Stimulated activated CD4-positive, alpha-beta T cell treated with anti-CD3 and anti-CD28 coated beads, Interleukin-1b, Interleukin-23, amount 100 ng/mL, for 48 hours (primary cell): ENCODE data around the gene MPZ.
"Not testable (repeated sequence)": the region's sequence is repeated elsewhere in the genome, so short reads cannot be mapped to it uniquely, and the experiment has no call there.

Experiments
- DNase-seq: peaks from one replicate; pipeline ENCODE4 v3.0.0-alpha.2; 2020

MPZ gene

GRCh38 chr1:161299347-161299746 lies 10.4 kb downstream of the MPZ start:
- DNase-seq = no peak

GRCh38 chr1:161298116-161298515 lies 11.7 kb downstream of the MPZ start:
- DNase-seq = no peak

DNA sequence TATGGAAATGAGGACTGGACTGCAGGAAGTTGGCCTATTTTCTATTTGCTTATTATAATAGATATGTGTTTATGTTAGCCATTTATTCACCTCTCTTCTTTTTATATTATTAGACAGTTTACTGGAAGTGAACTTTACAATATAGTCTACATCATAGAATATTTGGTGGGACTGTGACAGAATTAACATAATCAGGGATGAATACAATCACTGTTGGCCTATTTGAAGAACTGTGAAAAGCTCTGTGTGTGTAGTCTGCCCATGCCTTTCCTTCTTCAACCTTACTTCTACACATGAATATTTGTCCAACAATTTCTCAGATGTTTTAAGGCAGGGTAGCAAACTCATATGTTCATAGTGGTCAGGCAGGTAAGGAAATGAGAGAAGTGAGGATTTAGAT lies 12.4 kb downstream of the MPZ start:
- DNase-seq = no peak

DNA sequence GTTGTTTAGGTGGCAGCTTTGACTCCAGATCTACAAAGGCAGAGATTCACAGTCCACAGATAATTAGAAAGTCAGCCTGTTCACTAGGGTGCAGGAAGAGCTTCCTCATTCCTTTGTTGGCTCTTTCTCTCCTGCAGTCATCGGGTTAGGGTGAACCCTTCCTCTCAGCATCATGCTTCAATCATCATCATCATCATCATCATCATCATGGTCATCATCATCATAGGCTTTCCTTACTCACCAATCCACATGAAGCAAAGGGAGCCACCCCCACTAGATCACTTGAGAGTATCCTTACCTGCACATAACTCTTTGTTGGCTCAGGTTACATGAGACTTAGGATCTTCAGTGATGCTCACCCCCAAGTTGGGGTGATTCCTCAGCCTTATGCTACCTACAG lies 19.0 kb downstream of the MPZ start:
- no peak for DNase-seq

DNA sequence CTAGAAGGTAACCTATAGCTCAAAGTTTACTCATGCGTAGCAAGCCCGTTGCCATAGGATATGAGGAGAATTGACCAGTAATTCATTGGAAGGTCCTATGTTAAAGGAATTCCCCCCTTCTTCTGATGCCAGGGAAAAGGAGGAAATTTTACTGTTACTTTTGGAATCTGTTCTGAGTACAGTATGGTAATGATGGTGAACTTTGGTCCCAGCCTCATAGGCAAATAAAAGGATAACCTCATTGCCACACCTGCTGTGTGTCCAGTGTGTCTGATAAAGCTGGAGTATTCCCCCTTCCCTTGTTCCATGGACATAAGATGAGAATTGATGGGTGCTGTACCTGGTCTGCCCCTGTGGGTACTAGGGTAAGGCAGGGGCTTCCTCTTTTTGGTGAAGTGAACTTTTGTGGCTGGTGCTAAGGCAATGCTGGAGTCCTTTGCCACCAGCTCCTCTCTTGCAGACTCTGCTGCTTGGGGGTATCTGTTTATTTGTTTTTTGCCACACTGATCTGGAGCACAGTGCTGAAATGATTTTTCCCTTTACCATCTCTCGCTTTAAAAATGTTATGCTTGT lies 22.2 kb downstream of the MPZ start:
- DNase-seq = no peak

- DNase-seq = no peak
Measured at GRCh38 chr1:161285521-161285920, 24.2 kb downstream of the MPZ start.

GRCh38 chr1:161285113-161285512 lies 24.7 kb downstream of the MPZ start:
- no peak for DNase-seq

GRCh38 chr1:161282991-161283390 lies 26.8 kb downstream of the MPZ start:
- no peak for DNase-seq

GRCh38 chr1:161274874-161275273 lies 34.9 kb downstream of the MPZ start:
- no peak for DNase-seq

- no peak for DNase-seq
Measured at GRCh38 chr1:161273402-161273801, 36.4 kb downstream of the MPZ start.

- DNase-seq = no peak
Measured at GRCh38 chr1:161267321-161267720, 42.4 kb downstream of the MPZ start.

- no peak for DNase-seq
Measured at GRCh38 chr1:161266836-161267235, 42.9 kb downstream of the MPZ start.

DNA sequence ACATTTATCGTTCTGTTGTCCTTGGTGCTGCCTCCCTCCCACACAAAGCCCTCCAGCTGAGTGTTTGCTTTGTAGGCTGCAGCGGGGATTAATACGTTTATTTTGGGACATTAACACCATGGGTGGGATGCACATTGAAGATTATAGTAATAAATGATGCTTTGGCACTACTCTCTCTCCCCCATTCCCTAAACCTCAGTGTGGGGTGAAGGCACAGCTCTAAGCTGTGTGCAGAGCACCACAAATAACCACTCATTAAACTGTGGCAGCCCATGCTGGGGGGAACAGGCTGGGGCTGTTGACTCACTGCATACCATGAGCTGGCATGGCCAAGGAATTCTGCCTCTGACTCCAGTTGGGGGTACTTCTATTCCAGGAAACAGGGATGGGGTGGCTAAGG lies 43.6 kb downstream of the MPZ start:
- DNase-seq = no peak

- no peak for DNase-seq
Measured at GRCh38 chr1:161265305-161265704, 44.5 kb downstream of the MPZ start.

- DNase-seq = no peak
Measured at GRCh38 chr1:161261261-161262235, 48.2 kb downstream of the MPZ start.

GRCh38 chr1:161260376-161261260 lies 49.1 kb downstream of the MPZ start:
- DNase-seq = no peak

GRCh38 chr1:161259765-161260164 lies 50.0 kb downstream of the MPZ start:
- DNase-seq = no peak

- no peak for DNase-seq
Measured at GRCh38 chr1:161259345-161259702, 50.4 kb downstream of the MPZ start.

DNA sequence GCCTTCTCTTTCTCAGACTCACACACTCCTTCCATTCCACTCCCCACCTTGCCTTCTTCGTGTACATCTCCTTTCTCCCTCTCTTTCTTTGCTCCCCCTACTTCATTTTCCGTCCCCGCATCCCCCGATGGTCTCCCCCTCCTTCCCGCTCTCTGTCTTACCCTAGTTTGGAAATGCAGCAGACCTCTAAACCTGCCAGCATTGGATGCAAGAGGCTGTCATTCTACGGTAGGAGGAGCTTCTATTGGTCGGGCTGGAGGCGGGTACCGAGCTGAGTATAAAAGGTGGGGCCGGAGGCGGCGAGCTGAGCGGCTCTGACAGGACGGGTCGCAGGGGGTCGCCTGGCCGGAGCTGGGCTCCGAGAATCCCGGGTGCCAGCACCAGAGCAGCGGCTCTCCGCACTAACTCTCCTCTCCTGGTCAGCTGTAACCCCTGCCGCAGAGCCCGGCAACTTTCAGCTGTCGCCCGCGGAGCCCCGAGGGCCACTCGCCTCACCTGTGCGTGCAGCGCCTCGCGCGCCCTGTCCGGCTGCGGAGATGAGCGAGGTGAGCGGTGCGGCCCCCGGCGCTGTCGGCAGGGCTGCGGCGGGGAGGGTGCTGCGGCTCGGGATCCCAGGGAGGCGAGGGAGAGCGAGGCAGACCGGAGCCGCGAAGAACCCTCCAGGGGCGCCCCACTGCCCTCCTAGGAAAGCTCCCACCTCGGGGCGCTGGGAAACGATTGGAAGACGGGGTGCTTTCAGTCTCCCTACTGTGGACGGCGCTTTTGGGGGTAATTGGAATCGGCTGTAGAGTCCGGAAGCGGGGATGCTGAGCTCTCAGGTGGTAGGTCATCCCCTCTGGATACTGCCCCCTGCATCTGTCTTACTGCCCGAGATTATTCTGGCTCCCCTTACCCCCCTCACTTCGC lies 51.1 kb downstream of the MPZ start, which contains the start of gene PCP4L1:
TSS of gene PCP4L1 (plus strand) at position 307 of the 906 bp plus-strand sequence. CDS start at position 537, 230 bp downstream.
- DNase-seq = peak; percentile 36

- not testable (repeated sequence) for DNase-seq
Measured at GRCh38 chr1:161257109-161257508, 52.7 kb downstream of the MPZ start.

GRCh38 chr1:161255955-161256520 lies 53.7 kb downstream of the MPZ start:
- DNase-seq = not testable (repeated sequence)

GRCh38 chr1:161255302-161255701 lies 54.5 kb downstream of the MPZ start:
- DNase-seq = not testable (repeated sequence)
